Esophagus (tissue), 2 donors: ENCODE data around the gene DMRTC2. TPM values are rescaled to one million over a fixed set of nuclear protein-coding genes. Genes with fewer than 3 reads are reported as not detected.

Experiments
- H3K27ac ChIP-seq, 2 donors: one replicate each; pipeline ENCODE4 v1.5.1; 2013; ENCODE audit warnings: low read depth in 2 of 2, mild to moderate bottlenecking in 2 of 2, inconsistent platforms in 1 of 2, low read length in 1 of 2, moderate library complexity in 1 of 2
- H3K27me3 ChIP-seq, 2 donors: one replicate each; pipeline ENCODE4 v1.6.1; 2013; ENCODE audit warnings: low read length in 2 of 2, control low read depth in 1 of 2, mild to moderate bottlenecking in 1 of 2; ENCODE audit not compliant: insufficient read depth in 2 of 2, control insufficient read depth in 1 of 2
- H3K36me3 ChIP-seq, 2 donors: one replicate each; pipeline ENCODE4 v1.6.1; 2013; ENCODE audit warnings: low read length in 1 of 2; ENCODE audit not compliant: control insufficient read depth in 2 of 2, insufficient read depth in 2 of 2
- H3K4me1 ChIP-seq, 2 donors: one replicate each; pipeline ENCODE4 v1.6.1; 2013; ENCODE audit warnings: low read length in 1 of 2; ENCODE audit not compliant: control insufficient read depth in 2 of 2, insufficient read depth in 2 of 2
- H3K4me3 ChIP-seq, 2 donors: one replicate each; pipeline ENCODE4 v1.5.1; 2013; ENCODE audit warnings: low read length in 2 of 2, mild to moderate bottlenecking in 2 of 2, low read depth in 1 of 2, moderate library complexity in 1 of 2
- H3K9me3 ChIP-seq, 2 donors: one replicate each; pipeline ENCODE4 v1.6.1; 2013; ENCODE audit warnings: mild to moderate bottlenecking in 2 of 2, low read depth in 1 of 2, low read length in 1 of 2, moderate library complexity in 1 of 2; ENCODE audit not compliant: control insufficient read depth in 2 of 2, insufficient read depth in 1 of 2
- WGBS, 2 donors: extraction: QIAGEN DNeasy Blood & Tissue Kit; methylation state at CpG; one replicate each; pipeline ENCODE4 v1.1.7; 2013; 5-methylcytosine and 5-hydroxymethylcytosine counted together
- polyA plus RNA-seq, 2 donors: library from polyadenylated mRNA; stranded (reverse); fragments of 200-250 nt; gene quantifications; one replicate each; pipeline ENCODE4 v1.2.3, GENCODE V29; 2013
- donor health status: healthy with polysubstance abuse.
- donor health status: Bipolar disorder and iron deficiency.

DMRTC2 gene
- polyA plus RNA-seq, 2 donors: 0.18 TPM; not detected in 1

DNA sequence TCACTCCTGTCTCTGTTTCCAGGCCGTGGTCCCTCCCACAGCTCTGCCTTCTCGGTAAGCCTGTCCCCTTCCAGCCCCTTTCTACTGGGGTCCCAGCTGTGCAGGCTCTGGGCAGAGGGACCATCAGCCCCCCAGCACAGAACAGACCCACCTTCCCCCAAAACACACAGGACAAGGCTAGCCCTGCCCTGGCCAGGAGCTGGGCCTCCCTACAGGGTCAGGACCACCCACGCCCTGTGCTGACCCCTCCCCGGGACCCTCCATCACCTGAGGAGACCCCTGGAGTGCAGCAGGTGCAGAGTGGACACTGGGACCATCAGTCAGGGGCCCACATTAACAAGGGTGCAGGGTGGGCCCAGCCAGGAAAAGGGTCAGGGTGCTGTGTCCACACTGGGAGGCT lies 34.5 kb upstream of the DMRTC2 start:
- Histone ChIP-seq H3K4me3 (no peak overlapping the region), H3K27me3 (no peaks in the 10 kb centered on the region), H3K4me1 (no peaks in the 10 kb centered on the region), H3K27ac (no peak overlapping the region), H3K9me3 (no peaks in the 10 kb centered on the region), H3K36me3 (no peaks in the 10 kb centered on the region)
- WGBS, 2 donors: 47 to 50% methylated on average over 4 of the region's 4 CpGs

DNA sequence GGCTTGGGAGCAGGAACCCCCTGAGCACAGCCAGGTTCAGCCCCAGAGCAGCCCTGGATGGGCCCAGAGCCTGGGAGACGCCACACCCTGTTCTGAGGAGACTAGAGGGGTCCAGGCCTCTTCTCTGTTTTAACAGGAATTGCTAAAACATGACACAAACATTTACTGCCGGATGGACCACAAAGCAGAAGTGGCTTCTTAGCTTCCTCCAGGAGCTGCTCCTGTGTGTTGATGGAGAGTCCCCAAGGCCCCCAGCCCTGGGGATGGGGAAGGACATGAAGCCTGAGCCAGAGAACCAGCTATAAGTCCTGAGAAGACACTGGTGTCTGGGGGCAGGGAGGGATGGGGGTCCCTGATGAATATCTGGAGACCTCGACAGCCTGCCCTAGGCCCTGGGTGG lies 33.8 kb upstream of the DMRTC2 start:
- no peaks in the 10 kb centered on the region for H3K4me1 ChIP-seq
- no peaks in the 10 kb centered on the region for H3K36me3 ChIP-seq
- H3K27ac ChIP-seq: no peak overlapping the region
- no peak overlapping the region for H3K4me3 ChIP-seq
- WGBS, 2 donors: 52 to 65% methylated on average over 3 of the region's 3 CpGs
- H3K9me3 ChIP-seq: no peaks in the 10 kb centered on the region
- H3K27me3 ChIP-seq: no peaks in the 10 kb centered on the region

DNA sequence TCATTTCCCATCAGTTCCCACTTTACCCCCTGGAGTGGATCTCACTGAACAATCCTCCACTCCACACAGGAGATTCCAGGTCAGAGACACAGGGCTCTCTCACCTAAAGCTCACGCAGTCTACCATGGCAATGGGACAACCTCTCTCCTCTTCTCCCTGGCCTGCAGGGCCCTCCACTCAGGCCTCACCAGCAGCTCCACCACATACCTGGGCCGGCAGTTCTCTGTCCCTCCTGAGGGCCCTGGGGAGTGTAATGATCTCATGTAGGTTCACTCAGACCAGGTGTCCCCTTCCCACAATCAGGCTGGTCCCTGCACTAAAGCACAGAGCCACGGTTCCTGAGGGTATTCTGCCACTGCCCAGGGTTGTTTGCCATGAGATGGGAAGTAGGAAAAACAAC lies 32.9 kb upstream of the DMRTC2 start:
- no peaks in the 10 kb centered on the region for H3K4me1 ChIP-seq
- H3K27ac ChIP-seq: no peak overlapping the region
- no peaks in the 10 kb centered on the region for H3K27me3 ChIP-seq
- H3K9me3 ChIP-seq: no peaks in the 10 kb centered on the region
- 70 to 76% methylated on average over 3 of the region's 3 CpGs for WGBS, 2 donors
- no peak overlapping the region for H3K4me3 ChIP-seq
- H3K36me3 ChIP-seq: no peaks in the 10 kb centered on the region

DNA sequence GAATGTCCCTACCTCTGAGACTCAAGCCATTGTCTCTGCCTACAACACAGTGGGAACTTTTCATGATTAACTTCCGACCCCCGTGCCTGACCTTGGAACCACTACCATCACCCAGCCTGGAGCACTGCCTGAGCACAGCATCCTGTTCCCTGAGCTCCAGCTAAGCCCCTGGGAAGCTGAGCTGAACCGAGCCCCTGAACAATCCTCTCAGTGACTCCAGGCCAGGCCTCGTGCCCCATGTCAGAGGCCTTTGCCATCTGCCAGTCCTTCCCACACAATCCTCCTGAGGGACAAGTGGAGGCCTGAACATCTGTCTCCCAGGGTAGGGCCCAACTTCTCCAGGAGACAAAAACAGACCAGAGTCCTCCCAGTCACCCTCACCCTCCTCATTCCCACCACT lies 30.9 kb upstream of the DMRTC2 start:
- Histone ChIP-seq H3K36me3 (no peaks in the 10 kb centered on the region), H3K4me3 (no peak overlapping the region), H3K27ac (no peak overlapping the region), H3K27me3 (no peaks in the 10 kb centered on the region), H3K9me3 (no peaks in the 10 kb centered on the region), H3K4me1 (no peaks in the 10 kb centered on the region)
- WGBS, 2 donors: 51 to 55% methylated on average over 4 of the region's 4 CpGs

DNA sequence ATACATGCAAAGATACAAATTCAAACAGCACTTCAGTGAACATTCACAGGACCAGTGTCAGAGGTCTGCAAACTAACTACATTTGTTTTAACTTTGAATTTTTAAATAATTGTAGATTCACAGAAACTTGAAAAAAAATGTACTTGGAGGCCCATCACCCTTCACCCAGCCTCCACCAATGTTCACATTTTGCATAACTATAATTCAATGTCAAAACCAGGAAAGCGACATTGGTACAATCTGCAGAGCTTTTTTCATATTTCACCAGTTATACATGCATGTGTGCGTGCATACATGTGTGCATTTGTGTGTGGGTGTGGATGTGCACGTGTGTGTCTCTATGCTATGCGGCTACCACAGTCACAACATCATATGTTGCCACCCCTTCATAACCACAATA lies 29.5 kb upstream of the DMRTC2 start:
- Histone ChIP-seq H3K36me3 (no peaks in the 10 kb centered on the region), H3K27me3 (no peaks in the 10 kb centered on the region), H3K9me3 (no peaks in the 10 kb centered on the region), H3K27ac (no peak overlapping the region), H3K4me1 (no peaks in the 10 kb centered on the region), H3K4me3 (no peak overlapping the region)
- WGBS, 2 donors: 64 to 74% methylated on average over 4 of the region's 4 CpGs

DNA sequence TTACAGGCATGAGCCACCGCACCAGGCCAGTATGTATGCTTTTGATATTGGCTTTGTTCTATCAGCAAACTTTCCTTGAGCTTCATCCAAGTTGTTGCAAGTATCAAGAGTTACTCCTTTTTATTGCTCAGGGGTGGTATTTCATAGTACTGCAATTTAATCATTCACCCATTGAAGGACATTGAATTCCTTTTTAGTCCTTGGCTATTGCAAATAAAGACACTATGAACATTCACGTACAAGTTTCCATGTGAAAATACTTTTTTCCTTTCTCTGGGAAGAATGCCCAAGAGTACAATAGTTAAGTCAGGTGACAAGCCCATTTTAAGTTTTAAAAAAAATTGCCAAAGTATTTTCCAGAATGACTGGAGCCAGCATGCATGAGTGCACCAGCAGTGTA lies 28.1 kb upstream of the DMRTC2 start:
- Histone ChIP-seq H3K4me3 (no peak overlapping the region), H3K9me3 (no peaks in the 10 kb centered on the region), H3K27me3 (no peaks in the 10 kb centered on the region), H3K36me3 (no peaks in the 10 kb centered on the region), H3K4me1 (no peaks in the 10 kb centered on the region), H3K27ac (no peak overlapping the region)
- WGBS, 2 donors: 35 to 45% methylated on average over 2 of the region's 2 CpGs

DNA sequence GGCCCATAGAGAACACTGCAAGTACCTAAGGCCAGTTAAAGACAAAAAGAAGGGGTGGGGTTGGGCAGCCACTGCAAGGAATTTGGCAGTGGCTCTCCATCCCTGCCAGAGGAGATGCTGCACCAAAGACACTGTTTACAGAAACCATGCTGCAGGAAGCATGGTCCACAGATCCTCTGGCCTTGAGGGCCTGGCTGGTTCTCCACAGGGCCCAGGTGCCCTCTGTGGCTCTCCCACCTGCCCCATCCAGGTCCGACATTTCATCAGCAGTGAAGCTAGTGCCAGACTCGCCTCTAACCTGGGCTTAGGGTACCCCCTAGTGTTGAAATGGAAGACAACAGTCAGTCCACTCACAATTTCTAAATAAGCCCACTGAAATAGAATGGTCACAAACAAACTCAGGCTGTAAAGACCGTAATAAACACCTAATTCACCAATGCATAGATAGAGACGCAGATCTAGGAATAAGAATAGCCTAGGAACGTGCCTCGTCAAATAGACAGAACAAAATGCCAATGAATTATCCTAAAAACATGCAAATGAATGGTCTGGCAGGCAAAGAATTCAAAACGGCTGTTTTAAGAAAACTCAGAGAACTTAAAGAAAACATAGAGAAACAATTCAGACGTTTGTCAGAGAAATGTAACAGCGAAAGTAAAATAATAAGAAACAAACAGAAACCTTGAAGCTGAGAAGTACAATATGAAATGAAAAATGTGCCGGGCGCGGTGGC lies 23.7 kb upstream of the DMRTC2 start:
- H3K27me3 ChIP-seq: no peaks in the 10 kb centered on the region
- H3K27ac ChIP-seq: no peak overlapping the region
- H3K36me3 ChIP-seq: no peaks in the 10 kb centered on the region
- 33 to 34% methylated on average over 12 of the region's 12 CpGs for WGBS, 2 donors
- H3K4me3 ChIP-seq: no peak overlapping the region
- H3K9me3 ChIP-seq: no peaks in the 10 kb centered on the region
- H3K4me1 ChIP-seq: no peaks in the 10 kb centered on the region

DNA sequence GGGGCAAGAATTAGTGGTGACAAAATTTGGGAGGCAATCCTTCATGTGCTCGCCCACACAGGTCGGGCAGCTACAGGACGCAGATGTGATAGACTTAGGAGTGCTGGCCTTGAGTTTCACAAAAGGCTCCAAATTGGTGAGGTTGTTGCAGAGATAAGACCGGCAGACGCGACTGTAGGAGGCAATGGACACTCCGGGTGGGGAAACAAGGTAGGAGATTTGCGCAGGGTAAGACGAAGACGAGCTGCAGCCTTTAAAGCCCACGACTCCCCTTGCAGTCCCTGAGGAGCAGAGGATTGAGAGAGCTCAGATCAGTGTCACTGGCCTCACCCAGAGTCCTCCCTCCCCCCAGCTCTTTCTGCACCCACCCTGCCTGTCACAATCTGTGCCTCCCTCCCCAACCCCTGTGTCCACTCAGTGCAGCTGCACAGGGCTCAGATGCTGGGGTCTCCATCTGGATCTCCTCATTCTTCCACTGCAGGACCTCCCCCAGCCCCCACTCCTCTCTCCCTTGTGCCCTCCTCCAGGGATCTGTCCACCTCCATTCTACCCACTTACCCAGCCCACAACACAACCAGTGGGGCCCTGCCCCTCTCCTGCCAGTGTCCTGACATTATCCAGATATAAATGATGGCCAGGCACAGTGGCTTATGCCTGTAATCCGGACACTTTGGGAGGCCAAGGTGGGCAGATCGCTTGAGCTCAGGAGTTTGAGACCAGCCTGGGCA lies 6.7 kb upstream of the DMRTC2 start:
- peaks cover 0 to 5% of the 10 kb centered on the region in 2 donors for H3K27me3 ChIP-seq
- 57 to 63% methylated on average over 13 of the region's 13 CpGs for WGBS, 2 donors

DNA sequence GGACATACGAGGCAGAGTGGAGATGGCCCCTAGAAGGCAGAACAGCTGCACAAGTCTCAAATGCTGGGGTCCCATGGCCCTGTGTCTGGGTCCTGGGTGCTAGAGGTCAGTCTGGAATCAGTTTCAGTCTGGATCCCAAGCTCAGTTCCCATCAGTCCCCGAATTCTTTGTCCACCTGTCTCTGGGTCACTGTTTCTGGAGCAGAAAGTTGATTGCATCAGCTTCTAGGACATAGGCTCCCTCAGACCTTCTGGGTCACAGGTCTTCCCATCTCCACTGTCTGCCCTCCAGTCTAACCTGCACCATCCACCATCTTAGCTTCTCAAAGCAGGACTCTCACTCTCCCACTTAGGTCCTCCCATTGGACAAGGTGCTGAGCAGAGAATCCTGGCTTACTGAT lies 5.6 kb upstream of the DMRTC2 start:
- 57 to 58% methylated on average over 2 of the region's 2 CpGs for WGBS, 2 donors
- peaks cover 0 to 5% of the 10 kb centered on the region in 2 donors for H3K27me3 ChIP-seq
- no peak overlapping the region for H3K4me3 ChIP-seq
- H3K9me3 ChIP-seq: no peaks in the 10 kb centered on the region
- H3K36me3 ChIP-seq: no peaks in the 10 kb centered on the region
- H3K4me1 ChIP-seq: no peaks in the 10 kb centered on the region
- H3K27ac ChIP-seq: no peak overlapping the region

More for the DNA sequence above, 6.7 kb upstream of the DMRTC2 start:
- no peaks in the 10 kb centered on the region for H3K4me1 ChIP-seq
- no peak overlapping the region for H3K27ac ChIP-seq
- no peaks in the 10 kb centered on the region for H3K9me3 ChIP-seq
- H3K36me3 ChIP-seq: no peaks in the 10 kb centered on the region
- H3K4me3 ChIP-seq: no peak overlapping the region

DNA sequence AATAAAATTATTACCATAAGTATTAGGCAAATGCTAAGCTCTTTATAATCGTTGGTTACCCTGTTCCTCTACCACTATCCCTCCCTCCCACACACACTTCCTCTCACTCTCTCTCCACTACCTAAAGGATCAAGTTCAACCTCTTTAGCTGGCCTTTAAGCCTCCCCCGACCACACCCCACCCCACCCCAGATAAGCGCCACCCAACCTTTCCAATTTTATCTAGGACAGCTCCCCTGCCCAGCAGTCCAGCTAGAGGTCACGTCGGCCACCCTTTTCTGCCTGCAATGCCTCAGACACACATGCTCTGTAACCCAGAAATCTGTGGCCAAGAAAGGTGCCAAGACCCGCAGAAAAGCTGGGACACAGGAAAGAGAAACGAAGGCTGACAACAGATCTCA lies 1.5 kb upstream of the DMRTC2 start:
- WGBS, 2 donors: 52 to 58% methylated on average over 7 of the region's 7 CpGs
- no peaks in the 10 kb centered on the region for H3K4me1 ChIP-seq
- H3K9me3 ChIP-seq: peaks cover 0 to 6% of the 10 kb centered on the region in 2 donors
- H3K27ac ChIP-seq: no peak overlapping the region
- no peak overlapping the region for H3K4me3 ChIP-seq
- no peaks in the 10 kb centered on the region for H3K36me3 ChIP-seq
- peaks cover 0 to 5% of the 10 kb centered on the region in 2 donors for H3K27me3 ChIP-seq
